BLaER1 treated with 17β-estradiol and CSF1 and Interleukin-3, amounts not matched to agents 10 nM and 100 nM (cell line): ENCODE results near the gene DMPK.
"Not testable (repeated sequence)": the region's sequence is repeated elsewhere in the genome, so short reads cannot be mapped to it uniquely, and the experiment has no call there.

Source experiments
- H3K27ac ChIP-seq, 11 experiments: shearing (Covaris generic); formaldehyde crosslinking; 2 replicates each; pipeline ENCODE4 v1.8.1; 2022
- H3K27me3 ChIP-seq, 11 experiments: shearing (Covaris generic); formaldehyde crosslinking; 2 replicates each; pipeline ENCODE4 v1.8.1; 2022
- H3K36me3 ChIP-seq, 11 experiments: shearing (Covaris generic); formaldehyde crosslinking; 2 replicates each; pipeline ENCODE4 v1.8.1; 2022
- H3K4me1 ChIP-seq, 10 experiments: shearing (Covaris generic); formaldehyde crosslinking; 2 replicates each; pipeline ENCODE4 v1.8.1; 2022
- H3K4me2 ChIP-seq, 11 experiments: shearing (Covaris generic); formaldehyde crosslinking; 2 replicates each; pipeline ENCODE4 v1.8.1; 2022
- H3K4me3 ChIP-seq, 10 experiments: shearing (Covaris generic); formaldehyde crosslinking; 2 replicates each; pipeline ENCODE4 v1.8.1; 2022
- H3K9ac ChIP-seq, 11 experiments: shearing (Covaris generic); formaldehyde crosslinking; 2 replicates each; pipeline ENCODE4 v1.8.1; 2022
- H3K9me3 ChIP-seq, 11 experiments: shearing (Covaris generic); formaldehyde crosslinking; replicated peaks in 1 of 11; 2 replicates each; pipeline ENCODE4 v1.8.1; 2022
- H4K20me1 ChIP-seq, 11 experiments: shearing (Covaris generic); formaldehyde crosslinking; 2 replicates each; pipeline ENCODE4 v1.8.1; 2022
- Cebpa-rat ChIP-seq, 11 experiments: shearing (Covaris generic); IDR thresholded peaks; 2 replicates each; pipeline ENCODE4 v1.8.1; 2022

DMPK gene

DNA sequence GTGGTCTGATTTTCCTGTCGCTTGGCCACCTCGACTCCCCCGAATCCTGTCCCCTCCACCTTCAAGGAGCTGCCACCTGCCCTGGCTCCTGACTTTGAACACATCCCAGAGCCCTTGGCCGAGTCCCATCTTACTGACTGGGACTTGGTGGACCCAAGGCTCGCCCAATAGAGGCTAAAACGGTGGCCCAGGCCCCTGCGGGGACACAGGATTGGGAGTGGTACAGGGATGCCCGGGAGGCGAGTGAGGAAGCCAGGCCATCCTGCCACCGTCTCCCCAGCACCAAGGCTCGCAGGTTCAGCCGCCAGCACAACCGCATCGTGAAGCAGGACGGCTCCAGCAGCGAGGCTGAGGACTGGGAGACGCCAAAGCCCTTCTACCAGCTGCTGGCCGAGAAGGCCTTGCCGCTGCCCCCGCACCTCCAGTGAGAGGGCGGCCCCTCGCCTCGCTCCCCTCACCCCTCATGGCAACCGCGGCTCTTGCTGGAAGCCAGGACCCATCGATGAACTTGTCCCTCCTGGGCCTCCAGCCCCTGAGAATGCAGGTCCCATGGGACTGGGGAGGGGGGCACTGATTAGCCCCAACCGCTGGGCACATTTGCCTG lies 18.5 kb downstream of the DMPK start:
- Histone ChIP-seq H3K9ac (no peak overlapping the region), H3K27me3 (peaks cover 14 to 21% (median 19%) of the 10 kb centered on the region in 11 experiments), H3K36me3 (no peaks in the 10 kb centered on the region), H3K4me3 (no peak overlapping the region), H3K4me2 (peak overlapping the region in 5 of 11 experiments; percentile 48 to 66 (median 60); a peak in 6 of 22 replicates), H3K27ac (no peak overlapping the region), H4K20me1 (peaks cover 0 to 38% (median 0%) of the 10 kb centered on the region in 11 experiments; a peak in 5 of 22 replicates), H3K9me3 (no peaks in the 10 kb centered on the region), H3K4me1 (peaks cover 9 to 59% (median 47%) of the 10 kb centered on the region in 10 experiments)
- TF ChIP-seq Cebpa-rat (IDR thresholded peaks at IDR 0.05): no peak

DNA sequence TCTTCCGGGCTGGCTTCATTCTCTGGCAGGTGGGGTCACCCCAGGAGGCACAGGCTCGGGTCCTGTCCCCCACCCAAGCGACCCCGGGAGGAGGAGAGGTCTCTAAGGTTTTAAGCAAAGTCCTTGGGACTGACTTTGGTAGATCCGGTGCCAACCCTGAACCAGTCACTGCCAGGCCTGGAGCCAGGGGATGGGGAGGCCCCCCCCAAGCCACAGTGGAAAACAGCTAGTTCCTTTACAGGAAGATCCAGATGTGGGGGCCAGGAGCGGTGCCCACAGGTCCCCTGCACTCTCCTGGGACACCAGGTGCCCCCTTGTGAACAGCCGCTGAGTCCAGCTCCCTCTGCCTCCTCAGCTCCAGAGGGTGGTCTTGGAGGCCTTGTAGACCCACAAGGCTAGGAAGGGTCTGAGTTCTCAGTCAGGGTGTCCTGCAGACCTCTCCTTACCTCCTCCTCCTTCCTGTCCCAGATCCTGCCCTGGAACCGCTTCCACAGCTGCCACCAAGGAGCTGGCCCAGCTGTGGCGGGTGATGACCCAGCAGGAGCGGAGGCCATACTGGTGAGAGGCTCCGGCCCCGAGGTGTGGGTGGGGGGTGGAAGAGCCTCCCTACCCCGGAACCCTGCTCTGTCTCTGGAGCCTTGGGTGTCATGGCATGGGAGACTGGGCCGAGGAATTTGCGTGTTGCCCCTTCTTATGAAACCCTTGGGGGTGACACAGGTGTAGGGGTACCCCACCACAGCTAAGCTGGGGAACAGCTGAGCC lies 19.2 kb downstream of the DMPK start:
- TF ChIP-seq Cebpa-rat (IDR thresholded peaks at IDR 0.05): no peak
- no peak overlapping the region for H3K4me3 ChIP-seq
- no peaks in the 10 kb centered on the region for H3K9me3 ChIP-seq
- H3K9ac ChIP-seq: peak overlapping the region in 1 of 11 experiments; percentile 5; a peak in 1 of 22 replicates
- H4K20me1 ChIP-seq: peaks cover 0 to 36% (median 0%) of the 10 kb centered on the region in 11 experiments; a peak in 5 of 22 replicates
- H3K36me3 ChIP-seq: no peaks in the 10 kb centered on the region
- peaks cover 9 to 17% (median 14%) of the 10 kb centered on the region in 11 experiments for H3K27me3 ChIP-seq
- peaks cover 6 to 55% (median 44%) of the 10 kb centered on the region in 10 experiments for H3K4me1 ChIP-seq
- H3K4me2 ChIP-seq: peak overlapping the region in 7 of 11 experiments; percentile 22 to 66 (median 59); a peak in 12 of 22 replicates
- no peak overlapping the region for H3K27ac ChIP-seq

DNA sequence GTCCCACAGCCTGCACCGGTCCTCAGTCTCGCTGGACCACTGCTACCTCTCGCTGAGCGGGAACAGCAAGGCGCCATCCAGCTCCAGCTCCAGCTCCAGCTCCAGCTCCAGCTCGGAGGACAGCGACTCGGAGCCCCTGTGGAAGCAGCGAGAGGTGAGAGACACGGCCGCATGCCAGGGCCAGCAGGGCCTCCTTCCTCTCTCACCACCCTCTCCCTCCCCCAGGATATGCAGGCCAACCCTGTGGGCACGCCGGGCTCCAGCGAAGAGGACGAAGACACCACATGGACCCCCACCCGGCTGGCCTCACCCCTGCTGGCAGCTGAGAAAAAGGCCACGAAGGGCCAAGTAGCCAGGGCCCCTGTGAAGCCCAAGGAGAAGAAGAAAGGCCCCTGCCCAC lies 20.6 kb downstream of the DMPK start:
- H3K27me3 ChIP-seq: peaks cover 0 to 7% (median 1%) of the 10 kb centered on the region in 11 experiments; a peak in 9 of 22 replicates
- no peak for TF ChIP-seq Cebpa-rat (IDR thresholded peaks at IDR 0.05)
- H4K20me1 ChIP-seq: peaks cover 0 to 22% (median 0%) of the 10 kb centered on the region in 11 experiments; a peak in 5 of 22 replicates
- H3K4me2 ChIP-seq: peak overlapping the region in 9 of 11 experiments; percentile 22 to 66 (median 59); a peak in 18 of 22 replicates
- H3K4me1 ChIP-seq: peaks cover 0 to 42% (median 34%) of the 10 kb centered on the region in 10 experiments; a peak in 16 of 20 replicates
- H3K9me3 ChIP-seq: no peaks in the 10 kb centered on the region
- H3K9ac ChIP-seq: peak overlapping the region in 1 of 11 experiments; percentile 22; a peak in 1 of 22 replicates
- no peaks in the 10 kb centered on the region for H3K36me3 ChIP-seq
- no peak overlapping the region for H3K27ac ChIP-seq
- no peak overlapping the region for H3K4me3 ChIP-seq

DNA sequence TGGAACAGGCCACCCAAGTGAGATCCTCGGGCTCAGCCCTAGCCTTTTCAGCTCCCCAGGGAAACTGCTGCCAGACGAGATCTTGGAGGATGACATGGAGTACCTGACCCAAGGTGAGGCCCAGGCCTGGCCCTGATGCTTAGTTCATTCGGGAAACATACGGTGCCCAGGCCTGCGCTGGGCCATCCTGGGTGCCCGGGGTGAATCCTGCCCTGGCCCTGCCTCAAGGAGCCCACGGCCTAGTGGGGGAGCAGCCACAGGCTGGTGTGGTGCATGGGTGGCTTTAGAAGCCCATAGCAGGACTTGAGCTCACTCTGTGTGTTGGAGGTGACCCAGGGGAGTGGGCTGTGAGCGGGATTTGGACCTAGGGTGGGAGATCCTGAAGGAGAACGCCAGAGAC lies 23.4 kb downstream of the DMPK start:
- no peak for TF ChIP-seq Cebpa-rat (IDR thresholded peaks at IDR 0.05)
- Histone ChIP-seq H3K27ac (no peak overlapping the region), H3K9ac (0 out of 22 replicates have a peak overlapping the region, but pooled peaks of 1 of the 11 experiments have one; percentile 16), H3K9me3 (no peaks in the 10 kb centered on the region), H3K27me3 (no peaks in the 10 kb centered on the region; a peak in 1 of 22 replicates), H3K4me2 (no peak overlapping the region), H3K4me1 (peaks cover 0 to 30% (median 24%) of the 10 kb centered on the region in 10 experiments; a peak in 16 of 20 replicates), H3K36me3 (no peaks in the 10 kb centered on the region), H4K20me1 (peaks cover 0 to 6% (median 0%) of the 10 kb centered on the region in 11 experiments; a peak in 2 of 22 replicates), H3K4me3 (no peak overlapping the region)

DNA sequence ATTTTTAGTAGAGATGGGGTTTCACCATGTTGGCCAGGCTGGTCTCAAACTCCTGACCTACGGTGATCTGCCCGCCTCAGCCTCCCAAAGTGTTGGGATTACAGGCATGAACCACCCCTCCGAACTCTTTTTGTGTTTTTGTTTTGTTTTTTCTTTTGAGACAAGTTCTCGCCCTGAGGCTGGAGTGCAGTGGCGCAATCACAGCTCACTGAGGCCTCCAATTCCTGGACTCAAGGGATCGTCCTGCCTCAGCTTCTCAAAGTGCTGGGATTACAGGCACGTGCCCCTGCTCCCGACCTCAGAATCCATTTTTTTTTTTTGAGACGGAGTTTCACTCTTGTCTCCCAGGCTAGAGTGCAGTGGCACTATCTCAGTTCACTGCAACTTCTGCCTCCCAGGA lies 24.6 kb downstream of the DMPK start:
- Histone ChIP-seq H3K4me1 (peaks cover 0 to 25% (median 20%) of the 10 kb centered on the region in 10 experiments; a peak in 16 of 20 replicates), H4K20me1 (0 out of 22 replicates have a peak, but pooled peaks cover 0 to 2% (median 0%) of the 10 kb centered on the region in 11 experiments), H3K27ac (no peak overlapping the region), H3K4me3 (no peak overlapping the region), H3K9me3 (no peaks in the 10 kb centered on the region), H3K36me3 (no peaks in the 10 kb centered on the region), H3K27me3 (no peaks in the 10 kb centered on the region; a peak in 1 of 22 replicates), H3K4me2 (no peak overlapping the region), H3K9ac (no peak overlapping the region)
- TF ChIP-seq Cebpa-rat (IDR thresholded peaks at IDR 0.05): no peak

DNA sequence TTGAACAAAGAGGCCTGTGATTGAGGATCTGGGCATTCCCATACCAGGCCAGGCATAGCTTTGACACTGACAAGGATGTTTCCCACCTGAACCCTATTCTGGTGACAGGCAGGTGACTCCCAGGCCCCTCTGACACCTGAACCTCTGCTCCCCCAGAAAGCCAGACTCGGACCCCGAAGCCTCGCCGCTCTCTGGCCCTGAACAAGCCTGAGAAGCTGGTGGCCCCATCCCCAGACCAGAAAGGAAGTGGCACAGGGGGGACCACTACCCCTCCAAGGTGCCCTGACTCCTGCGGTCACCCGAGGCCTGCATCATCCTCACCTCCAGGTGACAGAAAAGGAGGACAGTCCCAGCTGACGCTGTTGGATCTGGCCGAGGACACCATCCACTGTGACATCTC lies 28.0 kb downstream of the DMPK start:
- Histone ChIP-seq H3K9ac (no peak overlapping the region), H3K27me3 (no peaks in the 10 kb centered on the region; a peak in 1 of 22 replicates), H3K4me3 (no peak overlapping the region), H3K27ac (no peak overlapping the region), H3K4me2 (no peak overlapping the region), H3K9me3 (no peaks in the 10 kb centered on the region), H3K4me1 (peaks cover 0 to 12% (median 7%) of the 10 kb centered on the region in 10 experiments; a peak in 12 of 20 replicates), H4K20me1 (no peaks in the 10 kb centered on the region), H3K36me3 (no peaks in the 10 kb centered on the region)
- no peak for TF ChIP-seq Cebpa-rat (IDR thresholded peaks at IDR 0.05)

DNA sequence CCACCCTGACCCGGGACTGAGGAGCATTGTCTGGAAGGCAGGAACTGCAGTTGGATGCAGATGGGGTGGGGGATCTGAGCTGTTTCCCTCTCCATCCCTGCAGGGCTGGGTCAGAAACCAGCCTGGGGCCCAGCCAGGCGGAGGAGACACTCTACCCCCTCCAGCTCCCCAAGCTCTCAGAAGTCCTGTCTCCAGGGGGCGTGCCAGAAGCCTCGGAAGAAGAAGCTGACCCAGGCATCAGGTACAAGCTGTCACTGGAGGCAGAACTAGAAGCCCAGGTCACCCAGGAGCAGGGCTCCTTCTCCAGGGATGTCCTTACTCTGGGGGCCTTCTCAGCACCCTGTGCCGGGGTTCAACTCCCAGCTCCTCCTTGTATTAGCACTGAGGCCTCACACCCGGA lies 28.7 kb downstream of the DMPK start:
- Histone ChIP-seq H3K4me1 (peaks cover 0 to 12% (median 7%) of the 10 kb centered on the region in 10 experiments; a peak in 12 of 20 replicates), H3K9me3 (no peaks in the 10 kb centered on the region), H3K4me3 (no peak overlapping the region), H4K20me1 (no peaks in the 10 kb centered on the region), H3K4me2 (peak overlapping the region in 7 of 11 experiments; percentile 2 to 35 (median 27); a peak in 7 of 22 replicates), H3K27me3 (no peaks in the 10 kb centered on the region; a peak in 1 of 22 replicates), H3K9ac (no peak overlapping the region), H3K27ac (no peak overlapping the region), H3K36me3 (no peaks in the 10 kb centered on the region)
- TF ChIP-seq Cebpa-rat (IDR thresholded peaks at IDR 0.05): no peak

DNA sequence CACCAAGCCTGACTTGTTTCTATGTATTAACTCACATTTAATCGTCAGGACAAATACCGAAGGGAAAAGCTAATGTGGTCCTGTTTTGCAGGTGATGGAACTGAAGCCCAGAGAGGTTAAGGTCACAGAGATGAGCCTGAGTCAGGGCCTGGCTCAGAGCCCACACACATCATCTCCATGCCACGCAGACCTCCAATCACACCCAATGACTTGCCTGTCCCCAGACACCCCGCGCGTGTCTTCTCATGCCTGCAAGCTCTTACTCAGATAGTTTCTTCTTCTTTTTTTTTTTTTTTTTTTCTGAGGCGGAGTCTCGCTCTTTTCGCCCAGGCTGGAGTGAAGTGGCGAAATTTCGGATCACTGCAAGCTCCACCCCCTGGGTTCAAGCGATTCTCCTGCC lies 29.7 kb downstream of the DMPK start:
- Histone ChIP-seq H3K9ac (no peak overlapping the region), H3K4me1 (peaks cover 0 to 12% (median 7%) of the 10 kb centered on the region in 10 experiments; a peak in 12 of 20 replicates), H3K4me2 (no peak overlapping the region), H3K27ac (no peak overlapping the region), H3K9me3 (no peaks in the 10 kb centered on the region), H4K20me1 (no peaks in the 10 kb centered on the region), H3K36me3 (no peaks in the 10 kb centered on the region), H3K4me3 (no peak overlapping the region), H3K27me3 (no peaks in the 10 kb centered on the region; a peak in 1 of 22 replicates)
- no peak for TF ChIP-seq Cebpa-rat (IDR thresholded peaks at IDR 0.05)

DNA sequence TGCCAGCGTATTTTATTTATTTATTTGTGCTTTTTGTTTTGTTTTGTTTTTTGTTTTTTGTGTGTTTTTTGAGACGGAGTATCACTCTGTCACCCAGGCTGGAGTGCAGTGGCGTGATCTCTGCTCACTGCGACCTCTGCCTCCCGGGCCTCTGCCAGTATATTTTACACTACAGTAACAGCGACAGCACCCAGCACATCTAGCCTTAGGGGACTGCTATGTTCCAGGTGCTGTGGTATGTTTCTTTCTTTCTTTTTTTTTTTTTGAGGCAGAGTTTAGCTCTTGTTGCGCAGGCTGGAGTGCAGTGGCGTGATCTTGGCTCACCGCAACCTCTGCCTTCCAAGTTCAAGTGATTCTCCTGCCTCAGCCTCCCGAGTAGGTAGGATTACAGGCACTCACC lies 30.8 kb downstream of the DMPK start:
- H3K4me3 ChIP-seq, H3K27ac ChIP-seq, H3K4me2 ChIP-seq, H3K9ac ChIP-seq, H4K20me1 ChIP-seq, H3K36me3 ChIP-seq, H3K27me3 ChIP-seq, H3K9me3 ChIP-seq: not testable (repeated sequence)
- peaks cover 0 to 12% (median 7%) of the 10 kb centered on the region in 10 experiments; a peak in 12 of 20 replicates for H3K4me1 ChIP-seq
